Subcutaneous adipose tissue (tissue), 4 donors: ENCODE results near the gene GTPBP1. TPM values are rescaled to one million over a fixed set of nuclear protein-coding genes. Genes with fewer than 3 reads are reported as not detected.

Experiments
- CTCF ChIP-seq: fragments of 450-650 bp; IDR thresholded peaks from one replicate; pipeline ENCODE4 v1.5.1; 2016; ENCODE audit warnings: low read depth, mild to moderate bottlenecking, control low read depth, antibody characterized with exemption, moderate library complexity
- total RNA-seq, 4 donors: library from RNA; depleted of rRNA; stranded (reverse); fragments of >200 nt; gene quantifications; one replicate each; pipeline ENCODE4 v1.1.0, GENCODE V29; 2016

Gene GTPBP1
- total RNA-seq, 4 donors from 2014 or later, result 15.7 to 35.2 (median 30.0) TPM

- no peak for TF ChIP-seq CTCF
Measured at GRCh38 chr22:38751422-38752346, 45.9 kb downstream of the GTPBP1 start.

- TF ChIP-seq CTCF, result no peak
Measured at GRCh38 chr22:38753948-38754750, 48.4 kb downstream of the GTPBP1 start.

GRCh38 chr22:38754751-38755154 is 49.0 kb downstream of the GTPBP1 start:
- TF ChIP-seq CTCF, result no peak

GRCh38 chr22:38755155-38755910 is 49.6 kb downstream of the GTPBP1 start:
- no peak for TF ChIP-seq CTCF

- no peak for TF ChIP-seq CTCF
Measured at GRCh38 chr22:38755911-38756532, 50.3 kb downstream of the GTPBP1 start, which contains the start of gene SUN2. SUN2 (minus strand) TSS chr22:38755998; CDS start chr22:38752628, 3,370 bp downstream.

- no peak for TF ChIP-seq CTCF
Measured at GRCh38 chr22:38756711-38757463, 51.1 kb downstream of the GTPBP1 start.
